ENCODE measurements around the gene SSH2. TPM values are rescaled to one million over a fixed set of nuclear protein-coding genes. Genes with fewer than 3 reads are reported as not detected.
"Not testable (repeated sequence)": the region's sequence is repeated elsewhere in the genome, so short reads cannot be mapped to it uniquely, and the experiment has no call there.

Gene SSH2
- total RNA-seq, 1 experiment from 2014 or later: 5.5 TPM

DNA sequence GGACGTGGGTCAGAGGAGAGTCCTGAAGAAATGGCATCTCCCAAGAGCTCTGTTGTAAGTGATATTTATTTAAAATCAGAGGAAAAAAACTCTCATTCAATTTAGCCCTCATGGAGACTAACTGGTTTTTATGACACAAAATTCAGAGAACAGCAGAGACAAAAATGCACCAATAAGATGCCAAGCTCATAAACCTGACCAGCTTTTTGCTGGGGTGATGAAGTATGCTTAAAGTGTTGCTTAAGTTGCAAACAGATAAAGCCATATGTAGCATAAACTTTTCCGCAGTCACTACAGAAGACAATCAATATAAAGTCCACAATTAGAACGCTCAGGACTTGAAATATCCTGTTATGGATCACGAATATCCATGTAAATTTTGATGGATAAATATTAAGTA is 183.4 kb downstream of the SSH2 start:
- Histone ChIP-seq H3K4me3 (ENCODE audit: insufficient read depth, low read depth, low read length) (no peak overlapping the region), H3K27me3 (ENCODE audit: control insufficient read depth, insufficient read depth, low read length) (no peaks in the 10 kb centered on the region), H3K36me3 (replicated peaks; ENCODE audit: control insufficient read depth, insufficient read depth, low read length) (no peaks in the 10 kb centered on the region)
- no peak for DNase-seq

DNA sequence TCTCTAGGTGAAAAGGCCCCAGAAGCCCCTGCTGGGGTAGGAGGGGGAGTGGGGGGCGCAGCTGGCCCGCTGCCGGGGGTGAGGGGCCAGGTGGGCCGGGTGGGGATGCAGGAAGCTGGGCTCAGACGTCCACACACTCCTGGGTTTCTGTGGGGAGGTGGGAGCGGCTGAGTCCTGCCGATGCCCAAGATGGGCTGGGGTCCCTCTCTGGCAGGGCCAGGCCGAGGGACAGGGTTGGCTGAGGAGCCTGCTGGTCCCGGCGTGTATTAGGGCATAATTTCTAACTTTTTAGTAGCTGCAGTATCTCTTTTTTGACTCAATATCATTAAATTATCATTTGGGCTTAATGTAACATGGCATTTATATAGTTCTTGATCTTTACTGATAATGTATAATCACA is 185.9 kb downstream of the SSH2 start:
- no peak overlapping the region for H3K4me3 ChIP-seq (ENCODE audit: insufficient read depth, low read depth, low read length)
- DNase-seq: peak; percentile 49
- H3K36me3 ChIP-seq (replicated peaks; ENCODE audit: control insufficient read depth, insufficient read depth, low read length): no peaks in the 10 kb centered on the region
- no peaks in the 10 kb centered on the region for H3K27me3 ChIP-seq (ENCODE audit: control insufficient read depth, insufficient read depth, low read length)

DNA sequence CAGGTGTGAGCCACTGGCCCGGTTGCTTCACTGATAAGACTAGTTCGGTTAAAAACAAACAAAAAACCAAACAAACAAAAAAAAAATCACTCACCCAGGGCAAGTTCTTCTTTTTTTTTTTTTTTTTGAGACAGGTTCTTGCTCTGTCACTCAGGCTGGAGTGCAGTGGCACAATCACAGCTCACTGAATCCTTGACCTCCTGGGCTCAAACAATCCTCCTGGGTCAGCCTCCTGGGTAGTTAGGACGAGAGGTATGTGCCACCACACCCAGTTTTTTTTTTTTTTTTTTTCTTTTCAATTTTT is 187.9 kb downstream of the SSH2 start:
- no peak for DNase-seq
- H3K36me3 ChIP-seq (replicated peaks; ENCODE audit: control insufficient read depth, insufficient read depth, low read length): no peaks in the 10 kb centered on the region
- H3K4me3 ChIP-seq (ENCODE audit: insufficient read depth, low read depth, low read length): no peak overlapping the region
- no peaks in the 10 kb centered on the region for H3K27me3 ChIP-seq (ENCODE audit: control insufficient read depth, insufficient read depth, low read length)

- Histone ChIP-seq H3K36me3 (replicated peaks; ENCODE audit: control insufficient read depth, insufficient read depth, low read length) (no peaks in the 10 kb centered on the region), H3K4me3 (ENCODE audit: insufficient read depth, low read depth, low read length) (no peak overlapping the region), H3K27me3 (ENCODE audit: control insufficient read depth, insufficient read depth, low read length) (no peaks in the 10 kb centered on the region)
- DNase-seq: no peak
Measured at GRCh38 chr17:29740017-29740416, 190.0 kb downstream of the SSH2 start.

DNA sequence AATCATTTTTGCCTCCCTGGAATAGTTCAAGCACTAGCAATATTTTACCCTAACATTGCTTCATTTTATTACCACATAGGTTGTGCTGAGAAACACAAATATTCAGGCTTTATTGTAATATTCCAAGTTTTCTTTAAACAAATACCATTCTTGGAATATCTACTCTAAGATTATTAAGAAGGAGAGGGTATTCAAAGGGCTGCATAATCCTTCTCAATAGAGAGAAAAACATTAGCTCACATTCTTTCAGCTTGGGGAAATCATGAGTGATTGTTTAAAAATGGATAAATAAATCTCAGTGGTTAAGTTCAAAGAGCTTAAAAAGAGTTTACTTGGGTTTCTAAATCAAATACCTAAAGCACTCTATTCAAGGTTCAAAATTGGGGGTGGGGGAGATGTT is 195.4 kb downstream of the SSH2 start:
- no peak for DNase-seq
- Histone ChIP-seq H3K27me3 (ENCODE audit: control insufficient read depth, insufficient read depth, low read length) (no peaks in the 10 kb centered on the region), H3K36me3 (replicated peaks; ENCODE audit: control insufficient read depth, insufficient read depth, low read length) (no peaks in the 10 kb centered on the region), H3K4me3 (ENCODE audit: insufficient read depth, low read depth, low read length) (no peak overlapping the region)

DNA sequence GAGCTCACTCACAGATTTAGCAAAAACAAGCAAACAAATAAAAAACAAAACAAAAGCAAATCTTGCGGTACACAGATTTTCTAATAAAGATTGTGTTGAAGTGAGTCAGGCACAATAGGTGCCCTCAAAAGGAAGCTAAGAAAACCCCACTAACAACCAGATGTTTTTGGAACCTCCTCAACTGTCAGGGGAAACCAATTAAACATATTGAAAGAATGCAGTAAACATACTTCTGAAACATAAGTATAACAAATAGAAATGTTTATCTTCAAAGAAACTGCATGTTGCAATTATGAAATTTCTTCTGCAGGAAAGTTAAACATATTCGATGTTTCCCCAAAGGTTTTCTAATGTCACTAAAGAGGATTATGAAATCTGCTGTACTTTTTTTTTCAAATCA is 196.9 kb downstream of the SSH2 start:
- Histone ChIP-seq H3K27me3 (ENCODE audit: control insufficient read depth, insufficient read depth, low read length) (no peaks in the 10 kb centered on the region), H3K36me3 (replicated peaks; ENCODE audit: control insufficient read depth, insufficient read depth, low read length) (no peaks in the 10 kb centered on the region), H3K4me3 (ENCODE audit: insufficient read depth, low read depth, low read length) (no peak overlapping the region)
- no peak for DNase-seq

- no peak overlapping the region for H3K4me3 ChIP-seq (ENCODE audit: insufficient read depth, low read depth, low read length)
- no peaks in the 10 kb centered on the region for H3K27me3 ChIP-seq (ENCODE audit: control insufficient read depth, insufficient read depth, low read length)
- DNase-seq: no peak
- H3K36me3 ChIP-seq (replicated peaks; ENCODE audit: control insufficient read depth, insufficient read depth, low read length): no peaks in the 10 kb centered on the region
Measured at GRCh38 chr17:29732613-29733012, 197.4 kb downstream of the SSH2 start.

DNA sequence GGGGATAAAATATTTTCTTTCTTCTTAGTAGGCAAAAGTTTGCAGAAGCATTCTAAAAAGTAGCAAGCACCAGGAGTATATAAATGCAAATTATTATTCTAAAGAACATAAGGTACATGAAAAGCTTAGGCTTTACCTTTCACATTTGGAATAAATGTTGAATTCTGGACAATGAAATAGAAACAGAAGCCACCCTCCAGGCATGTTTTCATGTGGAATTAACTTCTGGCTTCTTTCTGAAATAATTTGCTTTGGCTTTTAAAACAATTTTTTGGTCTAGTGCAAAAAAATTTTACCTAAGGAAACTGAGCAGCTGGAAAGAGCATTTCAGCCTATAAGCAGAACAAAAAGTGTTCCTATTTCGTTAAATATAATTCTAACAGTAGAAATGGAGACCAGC is 197.8 kb downstream of the SSH2 start:
- H3K4me3 ChIP-seq (ENCODE audit: insufficient read depth, low read depth, low read length): no peak overlapping the region

GRCh38 chr17:29731589-29731929 is 198.5 kb downstream of the SSH2 start:
- Histone ChIP-seq H3K36me3 (replicated peaks; ENCODE audit: control insufficient read depth, insufficient read depth, low read length) (no peaks in the 10 kb centered on the region), H3K4me3 (ENCODE audit: insufficient read depth, low read depth, low read length) (no peak overlapping the region), H3K27me3 (ENCODE audit: control insufficient read depth, insufficient read depth, low read length) (no peaks in the 10 kb centered on the region)
- no peak for DNase-seq

More for the DNA sequence above, 197.8 kb downstream of the SSH2 start:
- no peaks in the 10 kb centered on the region for H3K27me3 ChIP-seq (ENCODE audit: control insufficient read depth, insufficient read depth, low read length)
- H3K36me3 ChIP-seq (replicated peaks; ENCODE audit: control insufficient read depth, insufficient read depth, low read length): no peaks in the 10 kb centered on the region
- DNase-seq: no peak

DNA sequence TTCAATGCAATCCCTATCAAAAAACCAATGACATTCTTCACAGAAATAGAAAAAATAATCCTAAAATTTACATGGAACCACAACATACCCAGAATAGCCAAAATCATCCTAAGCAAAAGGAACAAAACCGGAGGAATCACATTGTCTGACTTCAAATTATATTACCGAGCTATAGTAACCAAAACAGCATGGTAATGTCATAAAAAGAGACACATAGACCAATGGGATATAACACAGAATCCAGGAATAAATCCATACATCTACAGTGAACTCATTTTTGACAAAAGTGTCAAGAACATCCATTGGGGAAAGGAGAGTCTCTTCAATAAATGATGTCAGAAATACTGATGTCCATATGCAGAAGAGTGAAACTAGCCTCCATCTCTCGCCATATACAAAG is 201.5 kb downstream of the SSH2 start:
- no peak overlapping the region for H3K4me3 ChIP-seq (ENCODE audit: insufficient read depth, low read depth, low read length)
- H3K27me3 ChIP-seq (ENCODE audit: control insufficient read depth, insufficient read depth, low read length): no peaks in the 10 kb centered on the region
- no peaks in the 10 kb centered on the region for H3K36me3 ChIP-seq (replicated peaks; ENCODE audit: control insufficient read depth, insufficient read depth, low read length)
- no peak for DNase-seq

- H3K36me3 ChIP-seq (replicated peaks; ENCODE audit: control insufficient read depth, insufficient read depth, low read length): no peaks in the 10 kb centered on the region
- no peak for DNase-seq
- H3K4me3 ChIP-seq (ENCODE audit: insufficient read depth, low read depth, low read length): no peak overlapping the region
Measured at GRCh38 chr17:29726715-29727252, 203.2 kb downstream of the SSH2 start.

GRCh38 chr17:29725408-29725807 is 204.6 kb downstream of the SSH2 start:
- not testable (repeated sequence) for H3K27me3 ChIP-seq (ENCODE audit: control insufficient read depth, insufficient read depth, low read length)

More at GRCh38 chr17:29726715-29727252, 203.2 kb downstream of the SSH2 start:
- H3K27me3 ChIP-seq (ENCODE audit: control insufficient read depth, insufficient read depth, low read length): no peaks in the 10 kb centered on the region

DNA sequence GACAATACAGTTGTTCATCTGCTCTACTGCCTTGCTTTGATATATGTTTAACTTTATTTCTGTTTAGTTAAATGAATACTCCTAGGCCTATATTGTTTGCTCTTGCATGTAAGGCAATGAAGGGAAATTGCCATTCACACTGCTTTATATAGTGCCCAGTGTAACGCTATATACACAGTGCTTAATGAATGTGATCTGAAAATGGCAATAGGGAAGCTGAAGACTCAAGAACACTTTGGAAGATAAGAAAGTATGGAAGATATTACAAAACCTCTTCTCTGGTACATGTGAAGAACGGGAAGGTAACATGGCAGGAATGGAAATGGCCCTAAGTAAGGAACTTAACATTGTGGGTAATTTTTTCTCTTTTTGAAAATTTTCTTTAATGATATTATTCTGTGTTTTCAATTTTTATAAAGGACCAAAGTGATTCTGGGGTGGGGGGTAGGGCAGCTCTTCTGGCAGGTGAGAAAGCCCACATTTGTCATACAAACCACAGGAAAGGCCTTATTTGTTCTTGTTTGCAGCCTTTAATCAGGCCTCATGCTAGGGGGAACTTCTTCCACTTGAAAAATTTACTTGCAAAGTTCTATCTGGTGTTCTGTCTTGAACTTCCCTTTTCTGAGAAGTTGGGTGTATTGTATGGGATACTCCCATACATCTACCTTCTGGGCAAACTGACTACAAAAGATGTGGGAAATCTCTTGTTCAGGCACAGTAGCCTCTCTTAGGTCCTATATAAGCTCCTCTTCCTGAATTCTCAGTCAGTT is 206.6 kb downstream of the SSH2 start:
- Histone ChIP-seq H3K36me3 (replicated peaks; ENCODE audit: control insufficient read depth, insufficient read depth, low read length) (no peaks in the 10 kb centered on the region), H3K27me3 (ENCODE audit: control insufficient read depth, insufficient read depth, low read length) (no peaks in the 10 kb centered on the region), H3K4me3 (ENCODE audit: insufficient read depth, low read depth, low read length) (no peak overlapping the region)
- no peak for DNase-seq

More at GRCh38 chr17:29725408-29725807, 204.6 kb downstream of the SSH2 start:
- H3K36me3 ChIP-seq (replicated peaks; ENCODE audit: control insufficient read depth, insufficient read depth, low read length); H3K4me3 ChIP-seq (ENCODE audit: insufficient read depth, low read depth, low read length); DNase-seq: not testable (repeated sequence)

DNA sequence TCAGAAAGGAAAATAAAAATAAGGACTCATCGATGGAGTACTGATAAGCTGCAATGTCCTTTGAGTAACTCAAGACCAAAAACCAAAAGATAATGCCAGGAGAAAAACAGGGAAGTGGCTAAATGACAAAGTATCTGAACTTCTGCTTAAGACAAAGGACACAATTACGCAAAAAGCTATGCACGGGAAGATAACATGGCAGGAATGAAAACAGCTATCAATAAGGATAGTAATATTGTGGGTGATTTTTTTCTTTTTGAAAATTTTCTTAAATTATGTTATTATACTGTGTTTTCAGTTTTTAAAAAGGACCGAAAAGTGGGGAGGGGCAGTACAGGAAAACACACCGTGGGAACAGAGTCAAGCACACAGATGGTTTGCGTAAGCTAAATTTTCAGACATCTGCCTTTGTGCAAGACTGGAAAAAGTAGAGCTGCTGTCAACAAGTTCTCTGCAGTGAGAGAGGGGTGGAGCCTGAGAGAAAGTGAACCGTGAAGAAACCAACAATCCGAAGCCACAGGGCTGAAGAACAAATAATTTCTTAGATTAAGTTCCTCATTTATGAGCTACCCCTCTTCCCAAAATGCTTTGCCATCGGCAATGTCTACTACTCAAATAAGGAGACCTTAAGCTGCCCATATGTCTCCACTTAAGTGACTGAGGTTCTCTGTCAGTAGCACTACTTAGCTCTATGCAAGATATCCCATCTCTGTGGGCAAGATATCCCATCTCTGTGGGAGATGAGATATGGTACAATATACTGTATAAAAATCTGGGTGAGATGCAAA is 207.4 kb downstream of the SSH2 start:
- Histone ChIP-seq H3K36me3 (replicated peaks; ENCODE audit: control insufficient read depth, insufficient read depth, low read length) (no peaks in the 10 kb centered on the region), H3K27me3 (ENCODE audit: control insufficient read depth, insufficient read depth, low read length) (no peaks in the 10 kb centered on the region), H3K4me3 (ENCODE audit: insufficient read depth, low read depth, low read length) (no peak overlapping the region)
- no peak for DNase-seq

GRCh38 chr17:29720551-29720950 is 209.5 kb downstream of the SSH2 start:
- DNase-seq: no peak
- Histone ChIP-seq H3K27me3 (ENCODE audit: control insufficient read depth, insufficient read depth, low read length) (no peaks in the 10 kb centered on the region), H3K4me3 (ENCODE audit: insufficient read depth, low read depth, low read length) (no peak overlapping the region), H3K36me3 (replicated peaks; ENCODE audit: control insufficient read depth, insufficient read depth, low read length) (no peaks in the 10 kb centered on the region)
